ENCODE data around the gene RGS18. TPM values are rescaled to one million over a fixed set of nuclear protein-coding genes. Genes with fewer than 3 reads are reported as not detected.
"Not testable (repeated sequence)": the region's sequence is repeated elsewhere in the genome, so short reads cannot be mapped to it uniquely, and the experiment has no call there.

The RGS18 gene
- total RNA-seq, 1 experiment from 2014 or later = not detected

- H3K79me2 ChIP-seq (ENCODE audit: low read length) = no peaks in the 10 kb centered on the region
- ChIA-PET POLR2A (ENCODE audit: unreplicated experiment) (no interaction called here), CTCF (no interaction called here)
- H3F3A ChIP-seq (ENCODE audit: low read length, unreplicated experiment) = no peaks in the 10 kb centered on the region
- H3K4me1 ChIP-seq (ENCODE audit: insufficient read depth, low read length) = no peaks in the 10 kb centered on the region; the same call in 1 of the 2 replicates
- no peaks in the 10 kb centered on the region for H3K9me2 ChIP-seq (replicated peaks; ENCODE audit: low read length)
- no peak for DNase-seq
- no peak overlapping the region for H2AFZ ChIP-seq (ENCODE audit: low read length)
- H3K4me3 ChIP-seq (ENCODE audit: low read length) = no peak overlapping the region
- no peaks in the 10 kb centered on the region for H3K36me3 ChIP-seq (ENCODE audit: low read depth, low read length)
- BruUV-seq (replicated peaks) = no TSS peak
- no peak for ATAC-seq
- no peak overlapping the region for H3K9ac ChIP-seq (ENCODE audit: low read length)
- H3K27me3 ChIP-seq (ENCODE audit: low read length) = no peaks in the 10 kb centered on the region
- no peak overlapping the region for H3K27ac ChIP-seq (ENCODE audit: low read length)
- TF ChIP-seq, protein P1, sequence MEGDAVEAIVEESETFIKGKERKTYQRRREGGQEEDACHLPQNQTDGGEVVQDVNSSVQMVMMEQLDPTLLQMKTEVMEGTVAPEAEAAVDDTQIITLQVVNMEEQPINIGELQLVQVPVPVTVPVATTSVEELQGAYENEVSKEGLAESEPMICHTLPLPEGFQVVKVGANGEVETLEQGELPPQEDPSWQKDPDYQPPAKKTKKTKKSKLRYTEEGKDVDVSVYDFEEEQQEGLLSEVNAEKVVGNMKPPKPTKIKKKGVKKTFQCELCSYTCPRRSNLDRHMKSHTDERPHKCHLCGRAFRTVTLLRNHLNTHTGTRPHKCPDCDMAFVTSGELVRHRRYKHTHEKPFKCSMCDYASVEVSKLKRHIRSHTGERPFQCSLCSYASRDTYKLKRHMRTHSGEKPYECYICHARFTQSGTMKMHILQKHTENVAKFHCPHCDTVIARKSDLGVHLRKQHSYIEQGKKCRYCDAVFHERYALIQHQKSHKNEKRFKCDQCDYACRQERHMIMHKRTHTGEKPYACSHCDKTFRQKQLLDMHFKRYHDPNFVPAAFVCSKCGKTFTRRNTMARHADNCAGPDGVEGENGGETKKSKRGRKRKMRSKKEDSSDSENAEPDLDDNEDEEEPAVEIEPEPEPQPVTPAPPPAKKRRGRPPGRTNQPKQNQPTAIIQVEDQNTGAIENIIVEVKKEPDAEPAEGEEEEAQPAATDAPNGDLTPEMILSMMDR (conservative IDR thresholded peaks at IDR 0.05; ENCODE audit: low read depth, low read length) = no peak
- no peak for TF ChIP-seq EZH2 (IDR thresholded peaks at IDR 0.05; ENCODE audit: low read length, unreplicated experiment)
- TF ChIP-seq EZH2phosphoT487 (IDR thresholded peaks at IDR 0.05; ENCODE audit: borderline replicate concordance, low read length) = no peak
- H3K9me3 ChIP-seq (ENCODE audit: low read length) = no peaks in the 10 kb centered on the region
- H3K4me2 ChIP-seq (ENCODE audit: low read length) = no peak overlapping the region
- H4K20me1 ChIP-seq (ENCODE audit: low read length) = no peaks in the 10 kb centered on the region
- intact Hi-C loops (cut with micrococcal nuclease) = no loop called here
Observed at GRCh38 chr1:192227330-192227729, 69.1 kb downstream of the RGS18 start.

GRCh38 chr1:192227980-192228379 lies 69.7 kb downstream of the RGS18 start:
- H3K27ac ChIP-seq (ENCODE audit: low read length); ATAC-seq; H3K9me3 ChIP-seq (ENCODE audit: low read length); H2AFZ ChIP-seq (ENCODE audit: low read length); H3K9me2 ChIP-seq (replicated peaks; ENCODE audit: low read length); CTCF ChIA-PET; intact Hi-C loops (cut with micrococcal nuclease); H3K9ac ChIP-seq (ENCODE audit: low read length); H3K27me3 ChIP-seq (ENCODE audit: low read length); H3F3A ChIP-seq (ENCODE audit: low read length, unreplicated experiment); POLR2A ChIA-PET (ENCODE audit: unreplicated experiment); H4K20me1 ChIP-seq (ENCODE audit: low read length); H3K79me2 ChIP-seq (ENCODE audit: low read length); DNase-seq; BruUV-seq (replicated peaks); H3K36me3 ChIP-seq (ENCODE audit: low read depth, low read length); H3K4me1 ChIP-seq (ENCODE audit: insufficient read depth, low read length); H3K4me2 ChIP-seq (ENCODE audit: low read length); H3K4me3 ChIP-seq (ENCODE audit: low read length): not testable (repeated sequence)

- CTCF ChIA-PET = no interaction called here
Observed at GRCh38 chr1:192232817-192233417, 74.7 kb downstream of the RGS18 start.

More at GRCh38 chr1:192232817-192233417, 74.7 kb downstream of the RGS18 start:
- no peaks in the 10 kb centered on the region for H3K9me3 ChIP-seq (ENCODE audit: low read length)
- no peak overlapping the region for H3K4me3 ChIP-seq (ENCODE audit: low read length)
- no peaks in the 10 kb centered on the region for H3K27me3 ChIP-seq (ENCODE audit: low read length)
- H4K20me1 ChIP-seq (ENCODE audit: low read length) = no peaks in the 10 kb centered on the region
- DNase-seq (no peak), ATAC-seq (no peak)
- no peaks in the 10 kb centered on the region for H3K9me2 ChIP-seq (replicated peaks; ENCODE audit: low read length)
- no peaks in the 10 kb centered on the region for H3K4me1 ChIP-seq (ENCODE audit: insufficient read depth, low read length)
- POLR2A ChIA-PET (ENCODE audit: unreplicated experiment) = interaction anchor here (0.5 kb wide), 1 partner anchor 185 kb away, joined by 4 read pairs; no protein-coding TSS in a partner anchor
- H3K79me2 ChIP-seq (ENCODE audit: low read length) = no peaks in the 10 kb centered on the region
- intact Hi-C loops (cut with micrococcal nuclease) = no loop called here
- H3K27ac ChIP-seq (ENCODE audit: low read length) = no peak overlapping the region
- H3K9ac ChIP-seq (ENCODE audit: low read length) = no peak overlapping the region
- H2AFZ ChIP-seq (ENCODE audit: low read length) = no peak overlapping the region
- H3K36me3 ChIP-seq (ENCODE audit: low read depth, low read length) = no peaks in the 10 kb centered on the region
- BruUV-seq (replicated peaks) = no TSS peak
- H3F3A ChIP-seq (ENCODE audit: low read length, unreplicated experiment) = no peaks in the 10 kb centered on the region
- no peak overlapping the region for H3K4me2 ChIP-seq (ENCODE audit: low read length)
- TF ChIP-seq, protein P1 (conservative IDR thresholded peaks at IDR 0.05; ENCODE audit: low read depth, low read length) = no peak
- TF ChIP-seq EZH2phosphoT487 (IDR thresholded peaks at IDR 0.05; ENCODE audit: borderline replicate concordance, low read length) (no peak), EZH2 (IDR thresholded peaks at IDR 0.05; ENCODE audit: low read length, unreplicated experiment) (no peak)

Measured in PC-3 (cell line).